HG03025 (cell line): Measurements from ENCODE around the gene EPC2.
"Not testable (repeated sequence)": the region's sequence is repeated elsewhere in the genome, so short reads cannot be mapped to it uniquely, and the experiment has no call there.

Experiments
- ATAC-seq: cut with Tn5 transposase; IDR thresholded peaks from one replicate; pipeline ENCODE4 v1.9.1; 2021; ENCODE audit warnings: mild to moderate bottlenecking, moderate library complexity; ENCODE audit not compliant: unreplicated experiment, low FRiP score

EPC2 gene

GRCh38 chr2:148640767-148641166, 3.8 kb upstream of the EPC2 start:
- no peak for ATAC-seq

DNA sequence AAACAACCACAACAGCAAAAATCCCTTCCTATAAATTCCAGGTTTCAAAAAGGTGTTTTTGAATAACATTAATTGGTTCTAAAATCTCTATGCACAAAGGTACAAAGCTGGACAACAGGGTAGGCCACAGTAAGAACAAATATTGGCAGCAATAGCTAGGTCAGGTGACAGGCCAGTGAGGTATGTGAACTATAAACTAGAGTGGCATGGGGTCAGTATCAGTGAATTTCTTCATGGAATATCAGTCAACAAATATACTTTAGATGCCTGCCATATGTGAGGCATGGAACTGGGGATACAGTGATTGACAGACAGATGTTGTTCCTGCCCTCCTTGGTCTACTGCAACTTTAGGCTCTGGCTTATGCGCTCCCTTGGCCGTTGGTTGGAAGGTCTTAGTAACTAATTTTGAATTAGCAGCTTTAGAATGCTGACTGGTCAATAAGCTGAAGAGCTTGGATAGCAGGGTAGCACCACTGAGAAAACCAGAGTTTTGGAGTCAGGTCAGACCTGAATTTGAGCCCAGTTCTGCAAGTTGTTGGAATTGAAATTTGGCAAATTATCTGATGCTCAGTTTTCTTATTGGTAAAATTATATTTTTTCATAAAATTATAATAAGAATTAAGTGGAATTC, 2.3 kb upstream of the EPC2 start:
- ATAC-seq: no peak

DNA sequence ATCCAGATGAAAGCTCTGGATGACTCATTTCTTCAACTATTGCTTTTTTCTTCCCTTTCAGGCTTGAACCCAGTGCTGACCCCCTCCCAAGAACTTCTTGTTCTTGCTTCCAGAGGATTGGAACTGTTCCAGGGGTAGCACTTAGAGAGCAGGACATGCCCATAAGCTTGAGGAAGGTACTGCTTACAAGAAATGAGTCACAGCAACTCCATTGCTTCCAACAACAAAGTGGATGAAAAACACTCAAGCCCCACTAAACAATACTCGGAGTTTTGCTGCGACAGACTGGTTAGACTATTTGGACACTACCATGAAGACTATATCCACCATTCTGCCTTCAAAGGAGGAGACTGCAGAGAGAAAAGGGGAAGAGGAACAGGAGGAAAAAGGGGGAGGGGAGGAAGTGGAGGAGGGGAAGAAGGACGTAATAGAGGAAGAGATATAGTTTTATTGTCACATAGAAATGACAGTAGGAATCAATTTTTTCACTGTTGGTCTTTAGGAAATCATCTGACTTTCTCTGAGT, 1.6 kb upstream of the EPC2 start:
- no peak for ATAC-seq

GRCh38 chr2:148643421-148643820, 1.1 kb upstream of the EPC2 start:
- no peak for ATAC-seq

GRCh38 chr2:148644883-148645538, 460 bp downstream of the EPC2 start:
- peak; percentile 41 for ATAC-seq

DNA sequence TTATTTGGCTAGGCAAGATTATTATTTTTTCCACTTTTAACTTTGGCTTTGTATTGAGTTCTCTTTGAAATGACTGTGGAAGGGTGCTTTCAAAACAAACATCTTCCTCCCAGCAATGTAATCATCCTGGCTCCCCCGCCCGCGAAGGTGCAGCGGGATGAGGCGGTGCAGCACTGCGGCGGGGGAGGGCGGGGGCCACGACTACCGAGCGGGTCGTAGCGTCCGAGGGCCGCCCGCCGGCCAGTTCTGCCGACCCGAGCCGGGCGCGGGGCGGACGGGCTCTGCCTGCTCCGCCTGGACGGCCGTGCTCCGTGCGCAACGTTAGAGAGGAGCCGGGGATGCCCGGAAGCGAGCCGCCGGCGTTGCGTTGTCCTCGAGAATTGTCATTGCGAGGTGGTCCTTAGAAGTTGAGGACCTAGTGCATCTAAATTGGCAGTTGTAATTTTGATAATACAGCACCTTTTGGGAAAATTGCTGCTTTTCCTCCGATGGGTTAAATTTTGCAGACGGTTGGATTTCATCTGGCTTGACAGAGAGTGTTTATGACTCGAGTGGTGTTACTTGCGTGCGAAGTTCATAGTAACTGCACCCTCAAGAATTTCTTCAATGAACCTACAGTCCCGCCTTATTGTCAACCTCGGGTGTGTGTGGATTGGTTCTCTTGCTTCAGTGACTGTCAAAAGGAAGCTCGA, 1.1 kb downstream of the EPC2 start:
- ATAC-seq: peak; percentile 39

DNA sequence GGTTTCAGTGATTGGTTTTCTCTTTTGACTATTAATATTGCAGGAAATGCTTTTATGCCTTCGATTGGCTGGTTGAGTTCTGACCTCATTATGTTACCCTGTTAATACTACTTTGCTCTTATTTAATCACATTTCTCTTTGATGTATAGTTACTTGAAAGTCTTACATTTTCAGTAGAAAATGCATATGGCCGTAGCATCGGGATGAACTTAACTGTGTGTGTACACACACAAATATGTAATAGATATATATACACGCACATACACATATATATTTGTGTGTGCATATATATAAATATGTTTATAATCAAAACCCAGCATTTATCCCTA, 1.6 kb downstream of the EPC2 start:
- ATAC-seq: no peak

DNA sequence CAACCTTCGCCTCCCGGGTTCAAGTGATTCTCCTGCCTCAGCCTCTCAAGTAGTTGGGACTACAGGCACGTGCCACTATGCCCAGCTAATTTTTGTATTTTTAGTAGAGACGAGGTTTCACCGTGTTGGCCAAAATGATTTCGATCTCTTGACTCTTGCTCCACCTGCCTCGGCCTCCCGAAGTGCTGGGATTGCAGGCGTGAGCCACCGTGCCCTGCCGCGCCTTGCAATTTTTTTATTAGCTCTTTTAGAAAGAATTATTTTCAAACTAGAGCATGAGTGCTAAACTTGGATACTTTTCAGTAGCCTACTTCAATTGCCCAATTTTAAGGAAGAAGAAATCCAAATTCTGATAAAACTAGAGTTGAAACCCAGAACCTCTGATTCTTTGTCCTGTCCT, 3.2 kb downstream of the EPC2 start:
- ATAC-seq: not testable (repeated sequence)

DNA sequence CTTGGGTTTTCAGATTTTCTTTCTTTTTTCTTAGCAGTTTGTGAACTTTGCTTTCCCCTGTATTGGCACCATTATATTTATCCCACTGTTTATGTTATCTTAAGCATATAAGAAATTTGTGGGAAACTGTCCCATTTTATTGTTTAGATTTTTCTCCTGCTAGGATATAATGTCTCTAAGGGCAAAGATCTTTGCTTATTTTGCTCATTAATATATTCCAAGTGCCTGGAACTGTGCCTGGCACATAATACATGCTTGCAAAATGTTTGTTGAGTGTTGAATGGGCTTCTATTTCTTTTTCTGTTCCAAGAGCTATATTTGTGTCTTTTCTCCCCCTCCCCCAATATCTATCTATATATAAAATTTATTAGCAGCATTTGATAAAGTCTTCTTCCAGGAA, 5.4 kb downstream of the EPC2 start:
- ATAC-seq: no peak

DNA sequence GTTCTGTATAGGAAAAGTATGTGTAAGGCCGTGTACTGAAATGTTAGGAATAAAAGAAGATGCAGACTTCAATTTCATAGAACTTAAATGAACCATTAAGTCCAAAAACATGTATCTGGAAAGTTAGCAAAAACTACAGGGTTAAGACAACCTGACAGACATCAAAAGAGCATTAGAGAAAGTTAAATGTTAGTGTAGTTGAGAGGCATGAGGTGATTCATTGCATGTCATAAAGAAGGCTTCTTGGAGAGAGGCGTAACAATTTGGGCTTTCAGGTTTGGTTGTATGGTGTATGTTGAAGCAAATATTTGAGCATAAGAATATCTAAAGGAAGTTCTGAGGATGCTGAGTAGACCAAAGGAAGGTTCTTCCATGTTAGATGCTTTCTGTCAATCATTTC, 6.3 kb downstream of the EPC2 start:
- ATAC-seq: no peak

- no peak for ATAC-seq
These were observed 7.4 kb downstream of the EPC2 start for GRCh38 chr2:148651972-148652371.

DNA sequence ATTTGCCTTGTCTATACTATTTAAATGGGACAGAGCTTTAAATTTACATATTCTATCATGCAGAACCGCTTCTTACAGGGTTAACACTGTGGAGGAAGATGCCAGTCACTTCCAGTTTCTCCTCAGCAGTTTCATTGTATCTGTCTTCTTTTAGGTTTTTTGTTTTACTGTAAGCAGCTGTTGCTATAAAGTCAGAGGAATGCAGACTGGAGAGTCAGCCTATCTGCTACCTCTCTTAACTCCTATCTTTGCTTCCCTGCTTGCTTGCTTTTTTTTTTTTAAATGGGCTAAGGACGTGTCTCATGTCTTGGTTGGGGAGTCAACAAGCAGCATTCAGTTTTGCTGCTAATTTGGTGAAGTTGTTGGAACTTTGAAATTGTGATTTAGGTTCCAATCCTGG, 8.9 kb downstream of the EPC2 start:
- ATAC-seq: peak; percentile 90

- no peak for ATAC-seq
These were observed 9.9 kb downstream of the EPC2 start for GRCh38 chr2:148654435-148654834.

- no peak for ATAC-seq
These were observed 12.0 kb downstream of the EPC2 start for GRCh38 chr2:148656516-148656915.

- peak; percentile 92 for ATAC-seq
These were observed 14.5 kb downstream of the EPC2 start for GRCh38 chr2:148658807-148659722.

GRCh38 chr2:148660999-148661398, 16.4 kb downstream of the EPC2 start:
- ATAC-seq: no peak

DNA sequence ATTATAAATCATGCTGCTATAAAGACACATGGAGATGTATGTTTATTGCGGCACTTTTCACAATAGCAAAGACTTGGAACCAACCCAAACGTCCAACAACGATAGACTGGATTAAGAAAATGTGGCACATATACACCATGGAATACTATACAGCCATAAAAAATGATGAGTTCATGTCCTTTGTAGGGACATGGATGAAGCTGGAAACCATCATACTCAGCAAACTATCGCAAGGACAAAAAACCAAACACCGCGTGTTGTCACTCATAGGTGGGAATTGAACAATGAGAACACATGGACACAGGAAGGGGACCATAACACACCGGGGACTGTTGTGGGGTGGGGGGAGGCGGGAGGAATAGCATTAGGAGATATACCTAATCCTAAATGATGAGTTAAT, 17.8 kb downstream of the EPC2 start:
- not testable (repeated sequence) for ATAC-seq

DNA sequence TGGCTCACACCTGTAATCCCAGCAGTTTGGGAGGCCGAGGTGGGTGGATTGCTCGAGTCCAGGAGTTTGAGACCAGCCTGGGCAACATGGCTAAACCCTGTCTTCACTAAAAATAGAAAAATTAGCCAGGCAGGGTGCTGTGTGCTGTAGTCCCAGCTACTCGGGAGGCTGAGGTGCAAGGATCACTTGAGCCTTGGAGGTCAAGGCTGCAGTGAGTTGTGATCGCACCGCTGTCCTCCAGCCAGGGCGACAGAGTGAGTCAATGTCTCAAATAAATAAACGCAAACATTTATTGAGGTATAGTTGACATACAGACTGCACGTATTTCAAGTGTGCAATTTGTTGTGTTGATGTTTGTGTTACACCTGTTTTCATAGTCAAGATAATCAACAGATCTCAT, 19.7 kb downstream of the EPC2 start:
- no peak for ATAC-seq

GRCh38 chr2:148666555-148666954, 22.0 kb downstream of the EPC2 start:
- no peak for ATAC-seq

- ATAC-seq: no peak
These were observed 22.7 kb downstream of the EPC2 start for GRCh38 chr2:148667113-148667836.
